Stimulated activated CD8-positive, alpha-beta memory T cell treated with anti-CD3 and anti-CD28 coated beads, Interleukin-4, amount 100 ng/mL, for 4 hours (primary cell): ENCODE data around the gene EAF2.
"Not testable (repeated sequence)": the region's sequence is repeated elsewhere in the genome, so short reads cannot be mapped to it uniquely, and the experiment has no call there.

Experiments
- DNase-seq, 2 donors: peaks; one replicate each; pipeline ENCODE4 v3.0.0-alpha.2; 2020; ENCODE audit warnings: low read depth in 2 of 2, low spot score in 1 of 2

EAF2 gene

GRCh38 chr3:121857778-121858177, 22.8 kb downstream of the EAF2 start:
- DNase-seq, result not testable (repeated sequence)

GRCh38 chr3:121863247-121863646, 28.2 kb downstream of the EAF2 start:
- not testable (repeated sequence) for DNase-seq

GRCh38 chr3:121863801-121864200, 28.8 kb downstream of the EAF2 start:
- DNase-seq, result no peak

- no peak for DNase-seq
These were observed 34.7 kb downstream of the EAF2 start for GRCh38 chr3:121869736-121870135.

GRCh38 chr3:121870717-121871116, 35.7 kb downstream of the EAF2 start:
- no peak for DNase-seq

- no peak for DNase-seq
These were observed 36.4 kb downstream of the EAF2 start for GRCh38 chr3:121871430-121871829.

GRCh38 chr3:121878411-121878810, 43.4 kb downstream of the EAF2 start:
- no peak for DNase-seq

- DNase-seq, result no peak
These were observed 48.5 kb downstream of the EAF2 start for GRCh38 chr3:121883507-121883906.

- DNase-seq, result no peak
These were observed 50.4 kb downstream of the EAF2 start for GRCh38 chr3:121885386-121885785.

- no peak for DNase-seq
These were observed 59.4 kb downstream of the EAF2 start, which contains the start of gene SLC15A2 for GRCh38 chr3:121894301-121894990. SLC15A2 (plus strand) TSS chr3:121894401; CDS start chr3:121894477, 76 bp downstream.

- DNase-seq, result no peak
These were observed 60.1 kb downstream of the EAF2 start for GRCh38 chr3:121895121-121895520.

GRCh38 chr3:121895736-121896135, 60.7 kb downstream of the EAF2 start:
- DNase-seq, result no peak

GRCh38 chr3:121896823-121897222, 61.8 kb downstream of the EAF2 start:
- no peak for DNase-seq

- DNase-seq, result no peak
These were observed 62.3 kb downstream of the EAF2 start for GRCh38 chr3:121897296-121897695.

- DNase-seq, result no peak
These were observed 78.4 kb downstream of the EAF2 start for GRCh38 chr3:121913305-121913990.

- no peak for DNase-seq
These were observed 79.3 kb downstream of the EAF2 start for GRCh38 chr3:121914081-121914998.

GRCh38 chr3:121916189-121916588, 81.2 kb downstream of the EAF2 start:
- DNase-seq, result no peak

- no peak for DNase-seq
These were observed 83.9 kb downstream of the EAF2 start for GRCh38 chr3:121918779-121919483.

GRCh38 chr3:121924734-121925133, 89.7 kb downstream of the EAF2 start:
- no peak for DNase-seq

GRCh38 chr3:121926380-121926779, 91.4 kb downstream of the EAF2 start:
- no peak for DNase-seq
